Measurements from ENCODE around the gene KLHL1. TPM values are rescaled to one million over a fixed set of nuclear protein-coding genes. Genes with fewer than 3 reads are reported as not detected.

The KLHL1 gene
- total and polyA plus RNA-seq, 2 of the 13 experiments (the other 11 are each of a cell fraction or from before 2014, with no cell fraction given): 0.01 TPM; not detected in 1

DNA sequence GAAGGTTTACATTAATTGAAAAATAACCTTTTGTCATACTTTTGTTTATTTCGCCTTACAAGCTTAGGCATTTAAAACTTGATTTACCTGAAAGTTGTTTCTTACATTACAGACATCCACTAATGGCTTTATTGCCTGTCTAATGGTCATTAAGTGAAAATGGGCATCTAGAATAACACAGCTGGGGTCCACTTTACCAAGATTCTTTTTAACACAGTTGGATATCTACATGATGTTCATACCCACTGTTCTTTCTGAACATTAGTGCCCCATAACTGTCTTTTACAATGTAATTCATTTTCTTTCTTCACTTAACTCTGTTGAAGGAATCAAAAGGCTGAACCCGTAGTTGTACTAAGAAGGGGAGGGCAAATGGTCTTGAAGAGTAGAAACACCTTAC lies 19.8 kb upstream of the KLHL1 start (continued):
- TF ChIP-seq SIX1 (CRISPR knock-in tag; IDR thresholded peaks at IDR 0.05; ENCODE audit: borderline replicate concordance) (no peak), WIZ (CRISPR knock-in tag; IDR thresholded peaks at IDR 0.05) (no peak), NFKBIZ (CRISPR knock-in tag; IDR thresholded peaks at IDR 0.05) (no peak), ZNF282 (IDR thresholded peaks at IDR 0.05; ENCODE audit: partially characterized antibody) (no peak), ZBTB21 (CRISPR knock-in tag; IDR thresholded peaks at IDR 0.05) (no peak), ZNF160 (CRISPR knock-in tag; IDR thresholded peaks at IDR 0.05) (no peak), ZNF180 (CRISPR knock-in tag; IDR thresholded peaks at IDR 0.05; ENCODE audit: borderline replicate concordance, low read depth) (no peak)
- TF ChIP-seq, protein P1, sequence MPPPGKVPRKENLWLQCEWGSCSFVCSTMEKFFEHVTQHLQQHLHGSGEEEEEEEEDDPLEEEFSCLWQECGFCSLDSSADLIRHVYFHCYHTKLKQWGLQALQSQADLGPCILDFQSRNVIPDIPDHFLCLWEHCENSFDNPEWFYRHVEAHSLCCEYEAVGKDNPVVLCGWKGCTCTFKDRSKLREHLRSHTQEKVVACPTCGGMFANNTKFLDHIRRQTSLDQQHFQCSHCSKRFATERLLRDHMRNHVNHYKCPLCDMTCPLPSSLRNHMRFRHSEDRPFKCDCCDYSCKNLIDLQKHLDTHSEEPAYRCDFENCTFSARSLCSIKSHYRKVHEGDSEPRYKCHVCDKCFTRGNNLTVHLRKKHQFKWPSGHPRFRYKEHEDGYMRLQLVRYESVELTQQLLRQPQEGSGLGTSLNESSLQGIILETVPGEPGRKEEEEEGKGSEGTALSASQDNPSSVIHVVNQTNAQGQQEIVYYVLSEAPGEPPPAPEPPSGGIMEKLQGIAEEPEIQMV (CRISPR knock-in tag; IDR thresholded peaks at IDR 0.05; ENCODE audit: low read depth): no peak
- TF ChIP-seq, protein P2, sequence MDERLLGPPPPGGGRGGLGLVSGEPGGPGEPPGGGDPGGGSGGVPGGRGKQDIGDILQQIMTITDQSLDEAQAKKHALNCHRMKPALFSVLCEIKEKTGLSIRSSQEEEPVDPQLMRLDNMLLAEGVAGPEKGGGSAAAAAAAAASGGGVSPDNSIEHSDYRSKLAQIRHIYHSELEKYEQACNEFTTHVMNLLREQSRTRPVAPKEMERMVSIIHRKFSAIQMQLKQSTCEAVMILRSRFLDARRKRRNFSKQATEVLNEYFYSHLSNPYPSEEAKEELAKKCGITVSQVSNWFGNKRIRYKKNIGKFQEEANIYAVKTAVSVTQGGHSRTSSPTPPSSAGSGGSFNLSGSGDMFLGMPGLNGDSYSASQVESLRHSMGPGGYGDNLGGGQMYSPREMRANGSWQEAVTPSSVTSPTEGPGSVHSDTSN (CRISPR knock-in tag; IDR thresholded peaks at IDR 0.05): no peak

DNA sequence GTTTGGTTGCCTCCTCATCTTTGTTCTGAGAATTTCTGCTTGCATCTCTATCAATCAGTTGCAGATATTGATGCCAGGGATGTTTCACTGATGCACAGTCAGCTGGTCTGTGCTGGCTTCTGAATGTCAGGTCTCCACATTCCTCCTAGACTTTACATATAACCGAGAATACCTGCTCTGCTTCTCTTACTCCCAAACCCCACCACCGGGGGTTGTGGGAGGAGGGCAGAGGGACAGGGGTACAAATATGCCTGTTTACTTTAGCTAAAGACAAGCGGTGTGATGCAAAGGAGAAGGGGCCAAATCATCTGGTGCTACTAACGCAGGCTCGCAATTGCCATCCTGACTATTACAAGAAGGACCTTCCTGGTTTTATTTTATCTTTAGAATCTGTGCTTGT lies 17.4 kb upstream of the KLHL1 start:
- H3K4me3 ChIP-seq (replicated peaks in 1 of 3; ENCODE audit: insufficient read depth in 1 of 3, low read depth in 2 of 3, low read length in 3 of 3): no peak overlapping the region
- H3K36me3 ChIP-seq (replicated peaks in 1 of 2; ENCODE audit: control insufficient read depth in 1 of 2, insufficient read depth in 2 of 2, low read length in 2 of 2): no peaks in the 10 kb centered on the region
- CTCF ChIA-PET (ENCODE audit: low intra/inter-chr PET ratio, low total read pairs): no interaction called here
- H3K27ac ChIP-seq (ENCODE audit: extremely low read length, insufficient read depth, low read length): no peak overlapping the region
- H3K4me2 ChIP-seq (ENCODE audit: low read depth, low read length): no peak overlapping the region
- DNase-seq (ENCODE audit: low spot score) (no peak), ATAC-seq (no peak), FAIRE-seq (no peak)
- in situ Hi-C loops (cut with HindIII; ENCODE audit: extremely low pct_ligation_motif_present, low pct_unique_long_range_greater_than_20kb): no loop called here
- POLR2A ChIA-PET: no interaction called here
- H3K9ac ChIP-seq (ENCODE audit: insufficient read depth, low read depth, low read length): no peak overlapping the region
- no peaks in the 10 kb centered on the region for H3K79me2 ChIP-seq (ENCODE audit: insufficient read depth, low read length)
- 1% methylated on average over 5 of the region's 5 CpGs for WGBS (ENCODE audit: low lambda C conversion rate)
- no peaks in the 10 kb centered on the region for H4K20me1 ChIP-seq (ENCODE audit: insufficient read depth, low read length)
- intact Hi-C loops (cut with micrococcal nuclease; ENCODE audit: unreplicated experiment): no loop called here
- H3K27me3 ChIP-seq (ENCODE audit: control insufficient read depth in 1 of 2, insufficient read depth in 2 of 2, low read length in 2 of 2): no peaks in the 10 kb centered on the region
- no peaks in the 10 kb centered on the region for H3K4me1 ChIP-seq (ENCODE audit: insufficient read depth, low read length)
- no peak overlapping the region for H2AFZ ChIP-seq (ENCODE audit: low read length)
- no peaks in the 10 kb centered on the region for H3K9me3 ChIP-seq (ENCODE audit: low read length)
- no TSS peak for BruUV-seq (replicated peaks)
- TF ChIP-seq ONECUT2 (CRISPR knock-in tag; IDR thresholded peaks at IDR 0.05) (no peak), NFKBIZ (CRISPR knock-in tag; IDR thresholded peaks at IDR 0.05) (no peak), SMARCC2 (IDR thresholded peaks at IDR 0.05) (no peak), ZNF672 (CRISPR knock-in tag; IDR thresholded peaks at IDR 0.05) (no peak), ZNF501 (CRISPR knock-in tag; IDR thresholded peaks at IDR 0.05) (no peak), GTF2F1 (IDR thresholded peaks at IDR 0.05; ENCODE audit: low read length) (no peak), ZNF652 (CRISPR knock-in tag; IDR thresholded peaks at IDR 0.05; ENCODE audit: borderline replicate concordance, low read depth) (no peak)
- TF ChIP-seq, protein P3, sequence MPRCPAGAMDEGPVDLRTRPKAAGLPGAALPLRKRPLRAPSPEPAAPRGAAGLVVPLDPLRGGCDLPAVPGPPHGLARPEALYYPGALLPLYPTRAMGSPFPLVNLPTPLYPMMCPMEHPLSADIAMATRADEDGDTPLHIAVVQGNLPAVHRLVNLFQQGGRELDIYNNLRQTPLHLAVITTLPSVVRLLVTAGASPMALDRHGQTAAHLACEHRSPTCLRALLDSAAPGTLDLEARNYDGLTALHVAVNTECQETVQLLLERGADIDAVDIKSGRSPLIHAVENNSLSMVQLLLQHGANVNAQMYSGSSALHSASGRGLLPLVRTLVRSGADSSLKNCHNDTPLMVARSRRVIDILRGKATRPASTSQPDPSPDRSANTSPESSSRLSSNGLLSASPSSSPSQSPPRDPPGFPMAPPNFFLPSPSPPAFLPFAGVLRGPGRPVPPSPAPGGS (CRISPR knock-in tag; IDR thresholded peaks at IDR 0.05): no peak
- TF ChIP-seq, protein P4, sequence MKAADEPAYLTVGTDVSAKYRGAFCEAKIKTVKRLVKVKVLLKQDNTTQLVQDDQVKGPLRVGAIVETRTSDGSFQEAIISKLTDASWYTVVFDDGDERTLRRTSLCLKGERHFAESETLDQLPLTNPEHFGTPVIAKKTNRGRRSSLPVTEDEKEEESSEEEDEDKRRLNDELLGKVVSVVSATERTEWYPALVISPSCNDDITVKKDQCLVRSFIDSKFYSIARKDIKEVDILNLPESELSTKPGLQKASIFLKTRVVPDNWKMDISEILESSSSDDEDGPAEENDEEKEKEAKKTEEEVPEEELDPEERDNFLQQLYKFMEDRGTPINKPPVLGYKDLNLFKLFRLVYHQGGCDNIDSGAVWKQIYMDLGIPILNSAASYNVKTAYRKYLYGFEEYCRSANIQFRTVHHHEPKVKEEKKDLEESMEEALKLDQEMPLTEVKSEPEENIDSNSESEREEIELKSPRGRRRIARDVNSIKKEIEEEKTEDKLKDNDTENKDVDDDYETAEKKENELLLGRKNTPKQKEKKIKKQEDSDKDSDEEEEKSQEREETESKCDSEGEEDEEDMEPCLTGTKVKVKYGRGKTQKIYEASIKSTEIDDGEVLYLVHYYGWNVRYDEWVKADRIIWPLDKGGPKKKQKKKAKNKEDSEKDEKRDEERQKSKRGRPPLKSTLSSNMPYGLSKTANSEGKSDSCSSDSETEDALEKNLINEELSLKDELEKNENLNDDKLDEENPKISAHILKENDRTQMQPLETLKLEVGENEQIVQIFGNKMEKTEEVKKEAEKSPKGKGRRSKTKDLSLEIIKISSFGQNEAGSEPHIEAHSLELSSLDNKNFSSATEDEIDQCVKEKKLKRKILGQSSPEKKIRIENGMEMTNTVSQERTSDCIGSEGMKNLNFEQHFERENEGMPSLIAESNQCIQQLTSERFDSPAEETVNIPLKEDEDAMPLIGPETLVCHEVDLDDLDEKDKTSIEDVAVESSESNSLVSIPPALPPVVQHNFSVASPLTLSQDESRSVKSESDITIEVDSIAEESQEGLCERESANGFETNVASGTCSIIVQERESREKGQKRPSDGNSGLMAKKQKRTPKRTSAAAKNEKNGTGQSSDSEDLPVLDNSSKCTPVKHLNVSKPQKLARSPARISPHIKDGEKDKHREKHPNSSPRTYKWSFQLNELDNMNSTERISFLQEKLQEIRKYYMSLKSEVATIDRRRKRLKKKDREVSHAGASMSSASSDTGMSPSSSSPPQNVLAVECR (CRISPR knock-in tag; IDR thresholded peaks at IDR 0.05; ENCODE audit: borderline replicate concordance): no peak
